ENCODE results near the gene DNAI7.

DNAI7 gene

GRCh38 chr12:25189656-25190055, 5.3 kb downstream of the DNAI7 start:
- H3K4me3 ChIP-seq (ENCODE audit: low read depth, low read length): no peak overlapping the region
- no peak for DNase-seq
- no peak for TF ChIP-seq CTCF (IDR thresholded peaks at IDR 0.05; ENCODE audit: low read depth, low read length)

GRCh38 chr12:25187781-25188180, 7.2 kb downstream of the DNAI7 start:
- TF ChIP-seq CTCF (IDR thresholded peaks at IDR 0.05; ENCODE audit: low read depth, low read length): no peak
- DNase-seq: no peak
- Histone ChIP-seq H3K9me3 (ENCODE audit: severe bottlenecking) (no peaks in the 10 kb centered on the region), H3K36me3 (no peaks in the 10 kb centered on the region), H3K27ac (no peak overlapping the region), H3K27me3 (ENCODE audit: insufficient read depth, low read depth, severe bottlenecking) (no peaks in the 10 kb centered on the region), H3K4me3 (ENCODE audit: low read depth, low read length) (no peak overlapping the region)

More at GRCh38 chr12:25189656-25190055, 5.3 kb downstream of the DNAI7 start:
- no peaks in the 10 kb centered on the region for H3K36me3 ChIP-seq
- no peaks in the 10 kb centered on the region for H3K27me3 ChIP-seq (ENCODE audit: insufficient read depth, low read depth, severe bottlenecking)
- no peak overlapping the region for H3K27ac ChIP-seq
- no peaks in the 10 kb centered on the region for H3K9me3 ChIP-seq (ENCODE audit: severe bottlenecking)

GRCh38 chr12:25186788-25187402, 8.1 kb downstream of the DNAI7 start:
- TF ChIP-seq CTCF (IDR thresholded peaks at IDR 0.05; ENCODE audit: low read depth, low read length): no peak
- Histone ChIP-seq H3K4me3 (ENCODE audit: low read depth, low read length) (no peak overlapping the region), H3K27me3 (ENCODE audit: insufficient read depth, low read depth, severe bottlenecking) (no peaks in the 10 kb centered on the region), H3K36me3 (no peaks in the 10 kb centered on the region), H3K9me3 (ENCODE audit: severe bottlenecking) (no peaks in the 10 kb centered on the region), H3K27ac (no peak overlapping the region)
- no peak for DNase-seq

- no peak overlapping the region for H3K27ac ChIP-seq
- no peaks in the 10 kb centered on the region for H3K36me3 ChIP-seq
- H3K9me3 ChIP-seq (ENCODE audit: severe bottlenecking): no peaks in the 10 kb centered on the region
- no peaks in the 10 kb centered on the region for H3K27me3 ChIP-seq (ENCODE audit: insufficient read depth, low read depth, severe bottlenecking)
- no peak for TF ChIP-seq CTCF (IDR thresholded peaks at IDR 0.05; ENCODE audit: low read depth, low read length)
- H3K4me3 ChIP-seq (ENCODE audit: low read depth, low read length): no peak overlapping the region
- no peak for DNase-seq
Measured at GRCh38 chr12:25186038-25186787, 8.7 kb downstream of the DNAI7 start.

- no peak for DNase-seq
- H3K27ac ChIP-seq: no peak overlapping the region
- no peaks in the 10 kb centered on the region for H3K9me3 ChIP-seq (ENCODE audit: severe bottlenecking)
- no peaks in the 10 kb centered on the region for H3K27me3 ChIP-seq (ENCODE audit: insufficient read depth, low read depth, severe bottlenecking)
- TF ChIP-seq CTCF (IDR thresholded peaks at IDR 0.05; ENCODE audit: low read depth, low read length): no peak
- no peaks in the 10 kb centered on the region for H3K36me3 ChIP-seq
- H3K4me3 ChIP-seq (ENCODE audit: low read depth, low read length): no peak overlapping the region
Measured at GRCh38 chr12:25184132-25184531, 10.8 kb downstream of the DNAI7 start.

All from WERI-Rb-1 (cell line).